Caco-2 (cell line): ENCODE results near the gene ALOX5. TPM values are rescaled to one million over a fixed set of nuclear protein-coding genes. Genes with fewer than 3 reads are reported as not detected.
"Not testable (repeated sequence)": the region's sequence is repeated elsewhere in the genome, so short reads cannot be mapped to it uniquely, and the experiment has no call there.

Experiments used
- BruUV-seq: library from RNA; stranded (reverse); fragments of 400-500 nt; replicated peaks from 2 replicates; lab custom pipeline; 2021; lab: Mats Ljungman, UMichigan
- CTCF ChIA-PET: fragments of 300-600 bp; sonication (Branson Sonifier 250); formaldehyde crosslinking; loops from one replicate; lab custom pipeline; 2022; ENCODE audit warnings: antibody characterized with exemption; lab: Charles Lee
- POLR2A ChIA-PET: fragments of 300-600 bp; sonication (Branson Sonifier 250); formaldehyde crosslinking; loops from one replicate; lab custom pipeline; 2022; ENCODE audit warnings: antibody characterized with exemption; lab: Charles Lee
- DNase-seq, 2 experiments: peaks; one replicate each; pipeline versions ENCODE4 v3.0.0 to v3.0.0-alpha.2; 2020 to 2022
- H3K27me3 ChIP-seq: replicated peaks from 2 replicates; pipeline ENCODE4 v1.6.0; 2011; ENCODE audit warnings: low read length; ENCODE audit not compliant: control insufficient read depth, insufficient read depth
- H3K36me3 ChIP-seq: 2 replicates; pipeline ENCODE4 v1.5.1; 2011; ENCODE audit warnings: low read length; ENCODE audit not compliant: control insufficient read depth, insufficient read depth
- H3K4me1 ChIP-seq: fragments of 250-450 bp; sonication (Bioruptor Pico); 2 replicates; pipeline ENCODE4 v1.5.1; 2020; ENCODE audit warnings: mild to moderate bottlenecking
- H3K4me3 ChIP-seq: 2 replicates; pipeline ENCODE4 v1.5.1; 2011; ENCODE audit warnings: low read depth, mild to moderate bottlenecking, control low read depth, low read length
- H3K9me3 ChIP-seq: fragments of 250-450 bp; sonication (Bioruptor Pico); 2 replicates; pipeline ENCODE4 v1.5.1; 2020; ENCODE audit warnings: mild to moderate bottlenecking, moderate library complexity
- H3K27ac Mint-ChIP-seq: one replicate; pipeline ENCODE4 v1.8.0; 2022; ENCODE audit warnings: mixed read lengths; ENCODE audit not compliant: unreplicated experiment
- H3K27me3 Mint-ChIP-seq: one replicate; pipeline ENCODE4 v1.8.0; 2022; ENCODE audit warnings: mixed read lengths; ENCODE audit not compliant: insufficient read depth, unreplicated experiment
- H3K36me3 Mint-ChIP-seq: one replicate; pipeline ENCODE4 v1.8.0; 2022; ENCODE audit warnings: mild to moderate bottlenecking, mixed read lengths; ENCODE audit not compliant: insufficient read depth, unreplicated experiment
- H3K4me1 Mint-ChIP-seq: one replicate; pipeline ENCODE4 v1.8.0; 2022; ENCODE audit warnings: low read depth, mixed read lengths; ENCODE audit not compliant: unreplicated experiment
- H3K4me3 Mint-ChIP-seq: one replicate; pipeline ENCODE4 v1.8.0; 2022; ENCODE audit warnings: mild to moderate bottlenecking, moderate library complexity, mixed read lengths; ENCODE audit not compliant: unreplicated experiment
- H3K9me3 Mint-ChIP-seq: one replicate; pipeline ENCODE4 v1.8.0; 2022; ENCODE audit warnings: mixed read lengths; ENCODE audit not compliant: unreplicated experiment
- intact Hi-C: fragments of 100-400 bp; cut with micrococcal nuclease; formaldehyde crosslinking; loops from one replicate; pipeline ENCODE4 v1.10.0; 2022; ENCODE audit not compliant: unreplicated experiment
- total RNA-seq: library from RNA; stranded (reverse); gene quantifications from 2 replicates; pipeline ENCODE4 v1.2.3, GENCODE V29; 2022
- TF ChIP-seq, protein P1 (sequence below), 2 experiments: fragments of 200-600 bp in 1 of 2; IDR thresholded peaks; 1 replicate in 1 of 2; 2 replicates in 1 of 2; pipeline versions ENCODE4 v1.5.1 to v1.8.0; 2011 to 2022; ENCODE audit warnings: antibody characterized with exemption in 1 of 2, control low read depth in 1 of 2, inconsistent platforms in 1 of 2, low read depth in 1 of 2, low read length in 1 of 2, mild to moderate bottlenecking in 1 of 2, moderate library complexity in 1 of 2; ENCODE audit not compliant: insufficient read depth in 1 of 2, severe bottlenecking in 1 of 2, unreplicated experiment in 1 of 2

Gene ALOX5
- total RNA-seq, 1 experiment from 2014 or later = not detected

DNA sequence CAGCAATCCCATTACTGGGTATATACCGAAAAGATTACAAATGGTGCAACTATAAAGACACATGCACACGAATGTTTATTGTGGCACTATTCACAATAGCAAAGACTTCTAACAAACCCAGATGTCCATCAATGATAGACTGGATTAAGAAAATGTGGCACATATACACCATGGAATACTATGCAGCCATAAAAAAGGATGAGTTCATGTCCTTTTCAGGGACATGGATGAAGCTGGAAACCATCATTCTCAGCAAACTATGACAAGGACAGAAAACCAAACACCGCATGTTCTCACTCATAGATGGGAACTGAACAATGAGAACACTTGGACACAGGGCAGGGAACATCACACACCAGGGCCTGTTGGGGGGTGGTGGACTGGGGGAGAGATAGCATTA is 6.4 kb upstream of the ALOX5 start:
- CTCF ChIA-PET, H3K36me3 ChIP-seq, H3K4me1 Mint-ChIP-seq, intact Hi-C loops, POLR2A ChIA-PET, H3K4me3 Mint-ChIP-seq, H3K4me1 ChIP-seq, DNase-seq, H3K9me3 ChIP-seq, H3K9me3 Mint-ChIP-seq, H3K36me3 Mint-ChIP-seq, H3K27ac Mint-ChIP-seq, BruUV-seq, H3K4me3 ChIP-seq, H3K27me3 ChIP-seq: not testable (repeated sequence)
- peaks cover 30% of the 10 kb centered on the region for H3K27me3 Mint-ChIP-seq

DNA sequence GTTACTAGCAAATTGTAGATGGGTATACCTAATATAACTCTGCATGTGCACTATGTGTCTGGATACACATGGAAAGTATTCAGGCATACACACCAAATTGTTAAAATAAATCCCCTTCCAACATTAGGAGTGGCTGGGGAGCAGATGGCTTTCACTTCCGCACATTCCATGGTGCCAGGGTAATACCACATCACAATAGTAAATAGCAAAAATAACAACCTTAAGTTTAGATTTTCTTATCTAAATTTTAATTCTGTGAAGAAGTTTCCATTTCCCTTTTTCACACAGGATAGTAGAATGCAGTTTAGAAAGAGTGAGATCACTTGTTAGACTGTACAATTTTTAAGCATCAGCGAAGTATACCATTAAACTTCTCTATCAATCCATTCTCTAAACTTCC is 5.8 kb upstream of the ALOX5 start:
- H3K4me3 Mint-ChIP-seq = no peak overlapping the region
- no peaks in the 10 kb centered on the region for H3K9me3 ChIP-seq
- H3K27me3 Mint-ChIP-seq = peaks cover 29% of the 10 kb centered on the region
- H3K27ac Mint-ChIP-seq = no peak overlapping the region
- no peaks in the 10 kb centered on the region for H3K9me3 Mint-ChIP-seq
- no TSS peak for BruUV-seq
- ChIA-PET POLR2A (no interaction called here), CTCF (no interaction called here)
- H3K4me1 ChIP-seq = no peaks in the 10 kb centered on the region
- intact Hi-C loops = no loop called here
- no peak for DNase-seq
- no peaks in the 10 kb centered on the region for H3K36me3 Mint-ChIP-seq
- no peaks in the 10 kb centered on the region for H3K36me3 ChIP-seq
- TF ChIP-seq, protein P1, sequence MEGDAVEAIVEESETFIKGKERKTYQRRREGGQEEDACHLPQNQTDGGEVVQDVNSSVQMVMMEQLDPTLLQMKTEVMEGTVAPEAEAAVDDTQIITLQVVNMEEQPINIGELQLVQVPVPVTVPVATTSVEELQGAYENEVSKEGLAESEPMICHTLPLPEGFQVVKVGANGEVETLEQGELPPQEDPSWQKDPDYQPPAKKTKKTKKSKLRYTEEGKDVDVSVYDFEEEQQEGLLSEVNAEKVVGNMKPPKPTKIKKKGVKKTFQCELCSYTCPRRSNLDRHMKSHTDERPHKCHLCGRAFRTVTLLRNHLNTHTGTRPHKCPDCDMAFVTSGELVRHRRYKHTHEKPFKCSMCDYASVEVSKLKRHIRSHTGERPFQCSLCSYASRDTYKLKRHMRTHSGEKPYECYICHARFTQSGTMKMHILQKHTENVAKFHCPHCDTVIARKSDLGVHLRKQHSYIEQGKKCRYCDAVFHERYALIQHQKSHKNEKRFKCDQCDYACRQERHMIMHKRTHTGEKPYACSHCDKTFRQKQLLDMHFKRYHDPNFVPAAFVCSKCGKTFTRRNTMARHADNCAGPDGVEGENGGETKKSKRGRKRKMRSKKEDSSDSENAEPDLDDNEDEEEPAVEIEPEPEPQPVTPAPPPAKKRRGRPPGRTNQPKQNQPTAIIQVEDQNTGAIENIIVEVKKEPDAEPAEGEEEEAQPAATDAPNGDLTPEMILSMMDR (IDR thresholded peaks at IDR 0.05; ENCODE audit: insufficient read depth in 1 of 2, low read depth in 1 of 2, low read length in 1 of 2, severe bottlenecking in 1 of 2, unreplicated experiment in 1 of 2) = no peak
- H3K4me1 Mint-ChIP-seq = no peaks in the 10 kb centered on the region
- no peaks in the 10 kb centered on the region; the same call in none of the 2 replicates for H3K27me3 ChIP-seq
- H3K4me3 ChIP-seq = no peak overlapping the region

DNA sequence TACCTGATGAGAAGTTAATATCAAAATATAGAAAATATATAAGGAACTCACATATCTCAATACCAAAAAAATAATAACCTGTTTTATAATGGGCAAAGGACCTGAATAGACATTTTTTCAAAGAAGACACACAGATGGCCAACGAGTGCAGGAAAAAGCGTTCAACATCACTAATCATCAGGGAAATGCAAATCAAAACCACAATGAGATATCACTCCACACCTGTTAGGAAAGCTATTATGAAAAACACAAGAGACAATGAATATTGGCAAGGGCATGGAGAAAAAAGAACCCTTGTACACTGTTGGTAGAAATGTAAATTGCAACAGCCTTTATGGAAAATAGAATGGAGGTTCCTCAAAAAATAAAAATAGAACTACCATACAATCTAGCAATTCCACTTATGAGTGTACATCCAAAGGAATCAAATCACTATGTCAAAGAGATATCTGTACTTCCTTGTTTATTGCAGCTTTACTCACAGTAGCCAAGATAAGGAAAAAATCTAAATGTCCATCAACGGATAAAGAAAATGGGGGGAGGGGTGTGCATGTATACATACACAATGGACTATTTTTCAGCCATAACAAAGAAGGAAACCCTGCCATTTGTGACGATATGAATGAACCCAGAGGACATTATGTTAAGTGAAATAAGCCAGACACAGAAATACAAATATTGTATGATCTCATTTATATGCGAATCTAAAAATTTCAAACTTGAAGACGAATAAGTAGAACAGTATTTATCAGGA is 3.6 kb upstream of the ALOX5 start:
- Histone ChIP-seq H3K27me3 (peaks cover 12% of the 10 kb centered on the region), H3K9me3 (no peaks in the 10 kb centered on the region), H3K4me3 (no peak overlapping the region), H3K36me3 (no peaks in the 10 kb centered on the region), H3K4me1 (peaks cover 9% of the 10 kb centered on the region)
- TF ChIP-seq, protein P1 (IDR thresholded peaks at IDR 0.05; ENCODE audit: insufficient read depth in 1 of 2, low read depth in 1 of 2, low read length in 1 of 2, severe bottlenecking in 1 of 2, unreplicated experiment in 1 of 2) = no peak
- Mint-ChIP-seq H3K4me1 (no peaks in the 10 kb centered on the region), H3K27me3 (peaks cover 28% of the 10 kb centered on the region), H3K36me3 (no peaks in the 10 kb centered on the region), H3K9me3 (no peaks in the 10 kb centered on the region), H3K4me3 (no peak overlapping the region), H3K27ac (no peak overlapping the region)
- POLR2A ChIA-PET = no interaction called here
- BruUV-seq = no TSS peak
- intact Hi-C loops = loop anchor here (5.0 to 10.0 kb wide), 2 partner anchors 118 to 366 kb away; partner anchors contain the start of gene ZNF22
- CTCF ChIA-PET = no interaction called here
- DNase-seq = no peak
